GM13977 (cell line): ENCODE results near the gene RPGRIP1.

Experiments
- DNase-seq: peaks from one replicate; pipeline ENCODE4 v3.0.0; 2012; ENCODE audit warnings: low spot score
- in situ Hi-C: fragments of 300-500 bp; cut with MboI; formaldehyde crosslinking; loops from one replicate; pipeline ENCODE4 v1.12.0; 2022; ENCODE audit warnings: low sequenced_read_pairs, low pct_unique_long_range_greater_than_20kb, mixed read lengths, inconsistent platforms; ENCODE audit not compliant: unreplicated experiment
- TF ChIP-seq, protein P1 (sequence below): IDR thresholded peaks from 2 replicates; pipeline ENCODE4 v1.5.1; 2012; ENCODE audit warnings: mild to moderate bottlenecking, control low read depth; ENCODE audit not compliant: insufficient read depth; ENCODE audit errors: extremely low read depth, missing control alignments

The RPGRIP1 gene

DNA sequence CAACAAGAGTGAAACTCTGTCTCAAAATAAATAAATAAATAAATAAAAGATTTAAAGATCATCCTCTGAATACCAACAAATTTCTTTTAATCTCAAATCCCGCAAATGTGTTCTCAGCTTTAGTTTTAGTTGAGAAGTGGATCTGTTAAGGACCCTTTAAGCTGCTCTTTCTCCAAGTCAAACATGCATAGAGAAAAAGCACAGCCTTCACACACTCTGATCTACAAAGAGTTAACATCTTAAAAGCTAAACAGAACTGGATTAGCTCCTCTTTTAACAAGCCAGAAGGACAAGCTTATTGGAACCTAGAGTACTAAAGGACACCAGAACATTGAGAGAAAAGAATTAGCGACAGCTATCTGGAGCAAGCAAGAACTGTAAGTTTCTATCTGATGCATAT lies at the start of gene RPGRIP1:
TSS of gene RPGRIP1 (plus strand) at position 301 of the 400 bp plus-strand sequence. CDS start 7,894 bp downstream, outside the sequence.
- DNase-seq: no peak
- TF ChIP-seq, protein P1, sequence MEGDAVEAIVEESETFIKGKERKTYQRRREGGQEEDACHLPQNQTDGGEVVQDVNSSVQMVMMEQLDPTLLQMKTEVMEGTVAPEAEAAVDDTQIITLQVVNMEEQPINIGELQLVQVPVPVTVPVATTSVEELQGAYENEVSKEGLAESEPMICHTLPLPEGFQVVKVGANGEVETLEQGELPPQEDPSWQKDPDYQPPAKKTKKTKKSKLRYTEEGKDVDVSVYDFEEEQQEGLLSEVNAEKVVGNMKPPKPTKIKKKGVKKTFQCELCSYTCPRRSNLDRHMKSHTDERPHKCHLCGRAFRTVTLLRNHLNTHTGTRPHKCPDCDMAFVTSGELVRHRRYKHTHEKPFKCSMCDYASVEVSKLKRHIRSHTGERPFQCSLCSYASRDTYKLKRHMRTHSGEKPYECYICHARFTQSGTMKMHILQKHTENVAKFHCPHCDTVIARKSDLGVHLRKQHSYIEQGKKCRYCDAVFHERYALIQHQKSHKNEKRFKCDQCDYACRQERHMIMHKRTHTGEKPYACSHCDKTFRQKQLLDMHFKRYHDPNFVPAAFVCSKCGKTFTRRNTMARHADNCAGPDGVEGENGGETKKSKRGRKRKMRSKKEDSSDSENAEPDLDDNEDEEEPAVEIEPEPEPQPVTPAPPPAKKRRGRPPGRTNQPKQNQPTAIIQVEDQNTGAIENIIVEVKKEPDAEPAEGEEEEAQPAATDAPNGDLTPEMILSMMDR: no peak
- in situ Hi-C loops: no loop called here

- no peak for DNase-seq
- TF ChIP-seq, protein P1: no peak
- in situ Hi-C loops: no loop called here
These were observed 48.7 kb upstream of the RPGRIP1 start for GRCh38 chr14:21231020-21231652.

DNA sequence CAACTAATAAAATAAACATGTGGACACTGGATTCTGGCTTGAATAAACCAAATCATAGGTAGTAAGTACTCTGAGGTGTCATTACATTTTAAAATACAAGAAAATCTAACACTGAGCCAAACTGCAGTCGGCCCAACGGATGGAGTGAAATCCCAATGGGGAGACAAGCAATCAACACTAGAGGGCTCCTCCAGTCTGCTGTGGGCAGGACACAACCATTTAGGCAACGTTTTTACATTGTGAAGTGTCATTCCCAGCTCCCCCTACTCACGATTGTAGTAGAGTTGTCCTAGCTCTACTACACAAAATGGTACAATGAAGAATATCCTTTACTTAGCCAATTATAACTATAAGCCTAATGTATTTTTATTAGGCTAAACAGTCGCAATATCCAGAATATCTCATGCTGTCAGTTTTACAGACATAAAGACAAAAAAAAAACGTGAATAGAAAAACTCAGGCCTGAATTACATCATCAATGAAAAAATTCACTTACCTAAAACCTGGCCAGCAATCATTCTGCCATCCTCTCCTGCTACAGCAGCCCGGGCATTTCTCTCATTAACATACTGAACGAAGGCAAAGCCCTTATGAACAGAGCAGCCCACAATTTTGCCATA lies 46.3 kb upstream of the RPGRIP1 start:
- TF ChIP-seq, protein P1: peak; percentile 18
- in situ Hi-C loops: no loop called here
- DNase-seq: no peak

DNA sequence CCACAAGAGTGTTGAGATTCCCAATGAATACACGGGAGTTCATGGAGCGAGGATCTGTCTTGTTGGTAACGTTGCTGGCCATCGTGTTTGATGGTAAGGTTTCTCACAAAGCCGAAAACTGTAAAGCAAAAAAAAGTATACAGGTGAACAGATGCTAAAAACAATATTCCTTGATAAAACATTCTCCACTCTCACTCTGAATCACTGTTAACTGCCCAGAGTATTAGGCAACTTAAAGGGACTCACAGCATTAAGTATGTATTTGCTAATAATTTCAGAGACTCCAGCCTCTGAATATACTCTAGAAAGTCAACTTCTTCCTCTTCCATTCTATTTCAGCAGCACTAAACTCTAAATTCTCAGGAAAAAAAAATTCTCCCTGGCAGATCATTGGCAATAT lies 45.8 kb upstream of the RPGRIP1 start:
- TF ChIP-seq, protein P1: no peak
- in situ Hi-C loops: no loop called here
- no peak for DNase-seq

- in situ Hi-C loops: no loop called here
- no peak for DNase-seq
- TF ChIP-seq, protein P1: no peak
These were observed 42.7 kb upstream of the RPGRIP1 start for GRCh38 chr14:21236948-21237797.

DNA sequence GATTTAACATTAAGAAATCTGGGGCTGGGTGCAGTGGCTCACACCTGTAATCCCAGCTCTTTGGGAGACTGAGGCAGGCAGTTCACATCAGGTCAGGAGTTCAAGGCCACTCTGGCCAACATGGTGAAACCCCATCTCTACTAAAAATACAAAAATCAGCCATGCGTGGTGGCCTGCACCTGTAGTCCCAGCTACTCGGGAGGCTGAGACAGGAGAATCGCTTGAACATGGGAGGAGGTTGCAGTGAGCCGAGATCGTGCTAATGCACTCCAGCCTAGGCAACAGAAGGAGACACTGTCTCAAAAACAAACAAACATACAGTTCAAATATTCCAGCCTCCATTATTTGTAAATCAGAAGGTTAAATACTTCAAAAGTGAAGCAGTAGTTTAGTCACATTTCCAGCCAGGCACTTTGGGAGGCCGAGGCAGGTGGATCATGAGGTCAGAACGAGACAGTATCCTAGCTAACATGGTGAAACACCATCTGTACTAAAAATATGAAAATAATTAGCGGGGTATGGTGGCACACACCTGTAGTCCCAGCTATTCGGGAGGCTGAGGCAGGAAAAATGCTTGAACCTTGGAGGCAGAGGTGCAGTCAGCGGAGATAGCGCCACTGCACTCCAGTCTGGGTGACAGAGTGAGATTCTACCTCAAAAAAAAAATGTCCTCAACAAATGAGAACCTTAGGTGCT lies 40.9 kb upstream of the RPGRIP1 start:
- DNase-seq: no peak
- TF ChIP-seq, protein P1: no peak
- in situ Hi-C loops: no loop called here
